HepG2 (cell line): ENCODE data around the gene SIAE. TPM values are rescaled to one million over a fixed set of nuclear protein-coding genes. Genes with fewer than 3 reads are reported as not detected.

Experiments
- ATAC-seq: fragments of 200-7000 bp; cut with Tn5 transposase; 3 replicates; pipeline ENCODE4 v1.9.1; 2020; ENCODE audit warnings: mild to moderate bottlenecking, moderate library complexity
- BruUV-seq: library from RNA; stranded (reverse); fragments of 400-500 nt; replicated peaks from 2 replicates; lab custom pipeline; 2021; lab: Mats Ljungman, UMichigan
- CTCF ChIA-PET: fragments of 300-600 bp; formaldehyde crosslinking; extraction: SDS; loops from one replicate; lab custom pipeline; 2021; ENCODE audit warnings: low total read pairs, inconsistent platforms, low intra/inter-chr PET ratio; lab: Yijun Ruan, JAX
- POLR2A ChIA-PET: fragments of 350-600 bp; sonication (Branson Sonifier 250); formaldehyde crosslinking; loops from one replicate; lab custom pipeline; 2020; ENCODE audit warnings: antibody characterized with exemption, inconsistent platforms; lab: Yijun Ruan, JAX
- DNase-seq: peaks from one replicate; pipeline ENCODE4 v3.0.0-alpha.2; 2015; ENCODE audit warnings: low spot score
- FAIRE-seq: peaks from 3 replicates; lab custom pipeline; 2011; peaks lifted over from hg19 to GRCh38; lab: Jason Lieb, UNC
- H2AFZ ChIP-seq: one replicate; pipeline ENCODE4 v1.6.1; 2011; ENCODE audit warnings: low read length, inconsistent platforms
- H3K27ac ChIP-seq: fragments of 300-600 bp; 3 replicates; pipeline ENCODE4 v1.8.0; 2011; ENCODE audit warnings: mixed run types, mild to moderate bottlenecking, mixed read lengths, low read length, inconsistent platforms; ENCODE audit not compliant: insufficient read depth; ENCODE audit errors: extremely low read length
- H3K27me3 ChIP-seq, 2 experiments: fragments of 200-600 bp in 1 of 2; 2 replicates in 1 of 2; 3 replicates in 1 of 2; pipeline versions ENCODE4 v1.6.0 to v1.8.0; 2011; ENCODE audit warnings: low read length in 2 of 2, mild to moderate bottlenecking in 2 of 2, moderate library complexity in 2 of 2, inconsistent platforms in 1 of 2; ENCODE audit not compliant: insufficient read depth in 2 of 2, control insufficient read depth in 1 of 2
- H3K36me3 ChIP-seq, 2 experiments: fragments of 200-600 bp in 1 of 2; replicated peaks in 1 of 2; 2 replicates in 1 of 2; 3 replicates in 1 of 2; pipeline versions ENCODE4 v1.5.1 to v1.8.0; 2011; ENCODE audit warnings: low read length in 2 of 2, inconsistent platforms in 1 of 2; ENCODE audit not compliant: insufficient read depth in 2 of 2, control insufficient read depth in 1 of 2
- H3K4me1 ChIP-seq: 2 replicates; pipeline ENCODE4 v1.5.1; 2012; ENCODE audit warnings: low read length, inconsistent platforms; ENCODE audit not compliant: insufficient read depth
- H3K4me2 ChIP-seq: 2 replicates; pipeline ENCODE4 v1.6.0; 2011; ENCODE audit warnings: low read depth, low read length, inconsistent platforms
- H3K4me3 ChIP-seq, 3 experiments: fragments of 200-600 bp in 1 of 3; sonication (generic), shearing (Covaris generic) in 1 of 3; replicated peaks in 1 of 3; 2 replicates each; pipeline ENCODE4 v1.5.1; 2011 to 2016; ENCODE audit warnings: low read length in 3 of 3, inconsistent platforms in 2 of 3, low read depth in 2 of 3, mild to moderate bottlenecking in 2 of 3, control low read depth in 1 of 3, mixed read lengths in 1 of 3; ENCODE audit not compliant: insufficient read depth in 1 of 3
- H3K79me2 ChIP-seq: one replicate; pipeline ENCODE4 v1.6.1; 2011; ENCODE audit warnings: low read length, inconsistent platforms; ENCODE audit not compliant: insufficient read depth
- H3K9ac ChIP-seq: 2 replicates; pipeline ENCODE4 v1.6.0; 2011; ENCODE audit warnings: mild to moderate bottlenecking, low read depth, low read length, inconsistent platforms; ENCODE audit not compliant: insufficient read depth
- H3K9me3 ChIP-seq: 2 replicates; pipeline ENCODE4 v1.5.1; 2012; ENCODE audit warnings: mild to moderate bottlenecking, low read length
- H4K20me1 ChIP-seq: 2 replicates; pipeline ENCODE4 v1.6.0; 2011; ENCODE audit warnings: inconsistent platforms, mild to moderate bottlenecking, low read length, moderate library complexity; ENCODE audit not compliant: insufficient read depth
- GFI1 ChIP-seq: sonication (generic); formaldehyde crosslinking; IDR thresholded peaks from 2 replicates; pipeline ENCODE4 v1.5.0; 2020; ENCODE audit warnings: missing genetic modification reagents, mild to moderate bottlenecking, borderline replicate concordance
- MATR3 ChIP-seq: sonication (generic); formaldehyde crosslinking; IDR thresholded peaks from 2 replicates; pipeline ENCODE4 v1.4.0; 2020; ENCODE audit warnings: missing genetic modification reagents
- NBN ChIP-seq: fragments of 450-650 bp; conservative IDR thresholded peaks from 2 replicates; pipeline ENCODE4 v1.6.1; 2017
- NPAS2 ChIP-seq: sonication (generic); formaldehyde crosslinking; IDR thresholded peaks from 2 replicates; pipeline ENCODE4 v1.8.0; 2022; ENCODE audit warnings: mild to moderate bottlenecking, missing genetic modification reagents, borderline replicate concordance
- NR2C2 ChIP-seq: sonication (generic); formaldehyde crosslinking; IDR thresholded peaks from 2 replicates; pipeline ENCODE4 v1.4.0; 2020; ENCODE audit warnings: missing genetic modification reagents, mild to moderate bottlenecking, moderate library complexity, borderline replicate concordance
- SAFB2 ChIP-seq: sonication (generic); formaldehyde crosslinking; IDR thresholded peaks from 2 replicates; pipeline ENCODE4 v1.5.1; 2020; ENCODE audit warnings: missing genetic modification reagents, low read depth, mild to moderate bottlenecking, borderline replicate concordance
- SRSF1 ChIP-seq: fragments of 200-400 bp; formaldehyde crosslinking; optimal IDR thresholded peaks from 2 replicates; pipeline ENCODE3; 2017; ENCODE audit warnings: mild to moderate bottlenecking, low read depth, low read length, moderate library complexity
- TGIF2 ChIP-seq: IDR thresholded peaks from 2 replicates; pipeline ENCODE4 v1.6.1; 2016; ENCODE audit warnings: control low read depth, missing compliant biosample characterization
- THYN1 ChIP-seq: sonication (generic); formaldehyde crosslinking; IDR thresholded peaks from 2 replicates; pipeline ENCODE4 v1.8.1; 2023; ENCODE audit warnings: low read depth, mild to moderate bottlenecking, moderate library complexity, missing genetic modification reagents, borderline replicate concordance
- WIZ ChIP-seq: sonication (generic); formaldehyde crosslinking; IDR thresholded peaks from 2 replicates; pipeline ENCODE4 v1.5.1; 2020; ENCODE audit warnings: mild to moderate bottlenecking, missing genetic modification reagents
- ZBTB20 ChIP-seq: sonication (generic); formaldehyde crosslinking; IDR thresholded peaks from 2 replicates; pipeline ENCODE4 v1.8.1; 2023; ENCODE audit warnings: missing genetic modification reagents, low read depth, mild to moderate bottlenecking, borderline replicate concordance
- ZIK1 ChIP-seq: sonication (generic); formaldehyde crosslinking; IDR thresholded peaks from 2 replicates; pipeline ENCODE4 v1.5.0; 2020; ENCODE audit warnings: mild to moderate bottlenecking, low read depth, missing genetic modification reagents, borderline replicate concordance
- ZNF441 ChIP-seq: sonication (generic); formaldehyde crosslinking; IDR thresholded peaks from 2 replicates; pipeline ENCODE4 v1.7.0; 2021; ENCODE audit warnings: missing genetic modification reagents, borderline replicate concordance
- ZNF562 ChIP-seq: sonication (generic); formaldehyde crosslinking; IDR thresholded peaks from 2 replicates; pipeline ENCODE4 v1.8.0; 2022; ENCODE audit warnings: missing genetic modification reagents, borderline replicate concordance
- ZNF766 ChIP-seq: sonication (generic); formaldehyde crosslinking; IDR thresholded peaks from 2 replicates; pipeline ENCODE4 v1.5.0; 2020; ENCODE audit warnings: missing genetic modification reagents, borderline replicate concordance
- ZNF788 ChIP-seq: sonication (generic); formaldehyde crosslinking; IDR thresholded peaks from 2 replicates; pipeline ENCODE4 v1.5.0; 2020; ENCODE audit warnings: mild to moderate bottlenecking, missing genetic modification reagents, borderline replicate concordance
- ZSCAN22 ChIP-seq: sonication (generic); formaldehyde crosslinking; IDR thresholded peaks from 2 replicates; pipeline ENCODE4 v1.4.0; 2020; ENCODE audit warnings: mild to moderate bottlenecking, missing genetic modification reagents
- WGBS: methylation state at CpG from one replicate; pipeline ENCODE4 v1.1.6; 2017; ENCODE audit warnings: low lambda C conversion rate; 5-methylcytosine and 5-hydroxymethylcytosine counted together
- in situ Hi-C: cut with HindIII; loops from 2 replicates; pipeline ENCODE4 v1.10.0; 2017; ENCODE audit warnings: low pct_unique_long_range_greater_than_20kb; ENCODE audit not compliant: extremely low pct_ligation_motif_present
- intact Hi-C: fragments of 100-400 bp; cut with micrococcal nuclease; formaldehyde crosslinking; loops from one replicate; pipeline ENCODE4 v1.10.0; 2022; ENCODE audit not compliant: unreplicated experiment
- polyA plus RNA-seq, 8 experiments: library from polyadenylated mRNA; depleted of rRNA in 3 of 8; stranded (reverse) in 7 of 8; unstranded in 1 of 8; fragments of >200 nt; fragmentation: Illumina TruSeq in 4 of 8; extraction: Trizol in 4 of 8; gene quantifications; 2 replicates each; pipeline versions ENCODE4 v1.2.1 to v1.2.3, GENCODE V29; 2011 to 2016; ENCODE audit warnings: low read depth in 4 of 8, missing spikeins in 1 of 8, mixed read lengths in 1 of 8; ENCODE audit not compliant: insufficient read depth in 1 of 8
- total RNA-seq, 5 experiments: library from RNA; depleted of rRNA; stranded (reverse); fragments of >200 nt; fragmentation: Illumina TruSeq; extraction: Trizol; gene quantifications; 2 replicates each; pipeline ENCODE4 v1.2.3, GENCODE V29; 2016; ENCODE audit warnings: low read depth in 1 of 5
- TF ChIP-seq, protein P1 (sequence below): sonication (generic); formaldehyde crosslinking; IDR thresholded peaks from 2 replicates; pipeline ENCODE4 v1.4.0; 2020; ENCODE audit warnings: mild to moderate bottlenecking, missing genetic modification reagents
- TF ChIP-seq, protein P2 (sequence below), 2 experiments: sonication (generic) in 1 of 2; formaldehyde crosslinking in 1 of 2; IDR thresholded peaks; 2 replicates each; pipeline versions ENCODE4 v1.4.0 to v1.6.1; 2016 to 2020; ENCODE audit warnings: borderline replicate concordance in 1 of 2, low read depth in 1 of 2, mild to moderate bottlenecking in 1 of 2, missing genetic modification reagents in 1 of 2

SIAE gene
- total and polyA plus RNA-seq, 2 of the 13 experiments (the other 11 are each of a cell fraction or from before 2014, with no cell fraction given): 7.0 to 22.4 TPM

DNA sequence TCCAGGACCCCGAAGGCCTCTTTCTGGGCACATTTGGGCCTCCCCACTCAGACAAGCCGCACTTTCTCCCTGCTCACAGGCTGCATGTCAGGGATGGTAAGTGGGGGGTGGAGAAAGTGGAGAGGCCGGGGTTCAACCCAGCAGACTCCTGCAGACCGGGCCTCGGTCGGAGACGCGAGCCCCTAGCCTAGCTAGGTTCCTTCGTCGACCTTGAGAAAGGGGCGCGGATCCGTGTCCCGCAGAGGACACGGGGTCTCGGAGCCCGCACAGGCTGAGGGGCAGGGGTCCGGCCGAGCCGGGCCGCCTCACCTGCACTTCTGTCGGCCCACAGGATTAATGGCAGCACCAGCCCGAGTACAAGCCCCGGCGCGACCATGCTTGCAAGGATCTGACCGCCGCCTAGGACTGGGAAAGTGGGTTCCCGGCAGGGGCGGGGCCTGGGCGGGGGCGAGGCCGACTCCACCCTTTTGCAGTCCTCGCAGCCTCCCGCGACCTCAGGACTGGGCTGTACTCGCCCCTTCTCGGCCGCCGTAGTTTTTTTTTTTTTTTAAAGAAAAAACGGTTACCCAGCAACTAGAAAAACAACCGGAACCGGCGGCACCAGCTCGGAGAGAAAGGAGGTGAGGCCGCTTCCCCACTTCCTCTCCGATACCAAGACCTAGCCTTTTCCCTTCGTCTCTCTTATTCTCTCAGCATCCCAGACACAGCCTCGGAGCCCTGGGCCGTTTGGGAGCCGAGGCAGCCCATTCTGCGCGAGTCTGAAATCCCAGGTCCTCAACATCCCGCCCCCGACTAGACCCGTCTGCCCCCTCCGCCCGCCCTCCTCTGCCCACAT lies at the start of gene SIAE, which contains the start of gene SPA17 (continued):
- TF ChIP-seq, protein P1, sequence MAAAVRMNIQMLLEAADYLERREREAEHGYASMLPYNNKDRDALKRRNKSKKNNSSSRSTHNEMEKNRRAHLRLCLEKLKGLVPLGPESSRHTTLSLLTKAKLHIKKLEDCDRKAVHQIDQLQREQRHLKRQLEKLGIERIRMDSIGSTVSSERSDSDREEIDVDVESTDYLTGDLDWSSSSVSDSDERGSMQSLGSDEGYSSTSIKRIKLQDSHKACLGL (CRISPR knock-in tag): peak; percentile 60; the same call in 1 of the 2 replicates
- TF ChIP-seq ZNF766 (no peak), NR2C2 (0 out of 2 replicates have a peak, but pooled peaks have one; percentile 29), ZNF788 (CRISPR knock-in tag) (peak; percentile 62; the same call in 1 of the 2 replicates), NPAS2 (CRISPR knock-in tag) (no peak), ZNF441 (CRISPR knock-in tag) (peak; percentile 23; the same call in 1 of the 2 replicates), ZBTB20 (CRISPR knock-in tag) (peak; percentile 63; the same call in 1 of the 2 replicates), MATR3 (CRISPR knock-in tag) (no peak)

DNA sequence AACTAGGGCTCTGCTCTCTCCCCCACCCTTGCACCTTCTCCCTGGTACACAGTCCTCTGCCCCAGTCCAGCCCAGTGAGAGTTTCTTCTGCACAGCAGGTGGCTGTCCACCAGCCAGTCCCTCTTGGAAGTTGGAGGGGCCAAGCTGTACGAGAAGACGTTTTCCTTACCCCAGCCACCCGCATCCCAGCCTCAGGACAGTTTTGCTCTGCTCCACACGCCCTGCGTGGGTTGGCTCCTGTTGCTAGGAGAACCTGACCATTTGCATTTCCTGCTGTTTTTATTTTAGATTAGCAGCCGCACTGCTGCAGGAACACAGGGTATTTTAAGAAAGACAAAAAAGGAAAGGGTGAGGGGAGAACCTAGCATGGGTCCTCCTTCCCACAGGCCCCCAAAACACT lies 48.6 kb upstream of the SIAE start:
- Histone ChIP-seq H3K9ac (no peak overlapping the region), H4K20me1 (no peaks in the 10 kb centered on the region), H3K36me3 (no peaks in the 10 kb centered on the region), H3K27ac (no peak overlapping the region), H3K4me3 (no peak overlapping the region), H2AFZ (no peak overlapping the region), H3K79me2 (no peaks in the 10 kb centered on the region), H3K4me2 (no peak overlapping the region), H3K9me3 (no peaks in the 10 kb centered on the region), H3K4me1 (peaks cover 36% of the 10 kb centered on the region), H3K27me3 (peaks cover 3 to 53% of the 10 kb centered on the region in 2 experiments; a peak in 4 of 5 replicates)
- POLR2A ChIA-PET: no interaction called here
- intact Hi-C loops: no loop called here
- FAIRE-seq (no peak), DNase-seq (no peak), ATAC-seq (no peak)
- 16% methylated on average over 6 of the region's 6 CpGs for WGBS
- CTCF ChIA-PET: no interaction called here
- in situ Hi-C loops: no loop called here
- BruUV-seq: no TSS peak
- TF ChIP-seq ZSCAN22 (CRISPR knock-in tag): no peak
- no peak for TF ChIP-seq SRSF1
- TF ChIP-seq, protein P2, sequence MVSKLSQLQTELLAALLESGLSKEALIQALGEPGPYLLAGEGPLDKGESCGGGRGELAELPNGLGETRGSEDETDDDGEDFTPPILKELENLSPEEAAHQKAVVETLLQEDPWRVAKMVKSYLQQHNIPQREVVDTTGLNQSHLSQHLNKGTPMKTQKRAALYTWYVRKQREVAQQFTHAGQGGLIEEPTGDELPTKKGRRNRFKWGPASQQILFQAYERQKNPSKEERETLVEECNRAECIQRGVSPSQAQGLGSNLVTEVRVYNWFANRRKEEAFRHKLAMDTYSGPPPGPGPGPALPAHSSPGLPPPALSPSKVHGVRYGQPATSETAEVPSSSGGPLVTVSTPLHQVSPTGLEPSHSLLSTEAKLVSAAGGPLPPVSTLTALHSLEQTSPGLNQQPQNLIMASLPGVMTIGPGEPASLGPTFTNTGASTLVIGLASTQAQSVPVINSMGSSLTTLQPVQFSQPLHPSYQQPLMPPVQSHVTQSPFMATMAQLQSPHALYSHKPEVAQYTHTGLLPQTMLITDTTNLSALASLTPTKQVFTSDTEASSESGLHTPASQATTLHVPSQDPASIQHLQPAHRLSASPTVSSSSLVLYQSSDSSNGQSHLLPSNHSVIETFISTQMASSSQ (IDR thresholded peaks at IDR 0.05; ENCODE audit: low read depth): no peak
- TF ChIP-seq, protein P2 (CRISPR knock-in tag; IDR thresholded peaks at IDR 0.05; ENCODE audit: borderline replicate concordance): no peak
- TF ChIP-seq ZNF562: no peak
- TF ChIP-seq GFI1: no peak
- TF ChIP-seq ZIK1: no peak
- TF ChIP-seq NBN: no peak
- TF ChIP-seq SAFB2 (CRISPR knock-in tag): no peak
- no peak for TF ChIP-seq WIZ (CRISPR knock-in tag)
- TF ChIP-seq THYN1 (CRISPR knock-in tag): no peak
- no peak for TF ChIP-seq TGIF2 (CRISPR knock-in tag)
